Astrocyte (in vitro differentiated cells and primary cell): ENCODE data around the gene DUSP28. TPM values are rescaled to one million over a fixed set of nuclear protein-coding genes. Genes with fewer than 3 reads are reported as not detected.

Experiments
- DNase-seq: peaks from one replicate; pipeline ENCODE4 v3.0.0-alpha.2; 2010; ENCODE audit warnings: low read depth
- FAIRE-seq: peaks from 2 replicates; lab custom pipeline; 2011; peaks lifted over from hg19 to GRCh38; lab: Jason Lieb, UNC
- H2AFZ ChIP-seq: 2 replicates; pipeline ENCODE4 v1.6.0; 2012; ENCODE audit warnings: low read depth, low read length, inconsistent platforms
- H3K27ac ChIP-seq: 2 replicates; pipeline ENCODE4 v1.5.1; 2011; ENCODE audit warnings: low read depth, low read length, inconsistent platforms
- H3K27me3 ChIP-seq: 2 replicates; pipeline ENCODE4 v1.6.0; 2011; ENCODE audit warnings: low read length, inconsistent platforms; ENCODE audit not compliant: insufficient read depth
- H3K36me3 ChIP-seq: 2 replicates; pipeline ENCODE4 v1.5.1; 2011; ENCODE audit warnings: low read length, inconsistent platforms; ENCODE audit not compliant: insufficient read depth
- H3K4me1 ChIP-seq: 2 replicates; pipeline ENCODE4 v1.5.1; 2011; ENCODE audit warnings: low read length, inconsistent platforms; ENCODE audit not compliant: insufficient read depth
- H3K4me2 ChIP-seq: 2 replicates; pipeline ENCODE4 v1.6.0; 2012; ENCODE audit warnings: low read length, inconsistent platforms
- H3K4me3 ChIP-seq: 2 replicates; pipeline ENCODE4 v1.5.1; 2011; ENCODE audit warnings: low read depth, mild to moderate bottlenecking, low read length, inconsistent platforms; ENCODE audit not compliant: insufficient read depth
- H3K79me2 ChIP-seq: 2 replicates; pipeline ENCODE4 v1.6.0; 2012; ENCODE audit warnings: mild to moderate bottlenecking, low read length, inconsistent platforms; ENCODE audit not compliant: insufficient read depth
- H3K9ac ChIP-seq: 2 replicates; pipeline ENCODE4 v1.6.0; 2012; ENCODE audit warnings: mild to moderate bottlenecking, low read length, inconsistent platforms
- H3K9me3 ChIP-seq: 2 replicates; pipeline ENCODE4 v1.5.1; 2012; ENCODE audit warnings: low read depth, mild to moderate bottlenecking, low read length, inconsistent platforms; ENCODE audit not compliant: insufficient read depth
- H4K20me1 ChIP-seq: 2 replicates; pipeline ENCODE4 v1.6.0; 2012; ENCODE audit warnings: low read length, inconsistent platforms; ENCODE audit not compliant: insufficient read depth
- H3K27ac Mint-ChIP-seq: one replicate; pipeline ENCODE4 v1.8.0; 2021; ENCODE audit warnings: mild to moderate bottlenecking, mixed read lengths; ENCODE audit not compliant: unreplicated experiment
- H3K27me3 Mint-ChIP-seq: one replicate; pipeline ENCODE4 v1.8.0; 2021; ENCODE audit warnings: low read depth, mixed read lengths; ENCODE audit not compliant: unreplicated experiment
- H3K36me3 Mint-ChIP-seq: one replicate; pipeline ENCODE4 v1.8.0; 2021; ENCODE audit warnings: low read depth, mixed read lengths; ENCODE audit not compliant: unreplicated experiment
- H3K4me1 Mint-ChIP-seq: one replicate; pipeline ENCODE4 v1.8.0; 2021; ENCODE audit warnings: low read depth, mixed read lengths; ENCODE audit not compliant: unreplicated experiment
- H3K4me3 Mint-ChIP-seq: one replicate; pipeline ENCODE4 v1.8.0; 2021; ENCODE audit warnings: mild to moderate bottlenecking, moderate library complexity, mixed read lengths; ENCODE audit not compliant: unreplicated experiment
- H3K9me3 Mint-ChIP-seq: one replicate; pipeline ENCODE4 v1.8.0; 2021; ENCODE audit warnings: mild to moderate bottlenecking, mixed read lengths; ENCODE audit not compliant: unreplicated experiment
- CTCF ChIP-seq: IDR thresholded peaks from 2 replicates; pipeline ENCODE4 v1.5.1; 2011; ENCODE audit warnings: low read depth, mild to moderate bottlenecking, inconsistent platforms, low read length, moderate library complexity; ENCODE audit not compliant: insufficient read depth
- EZH2 ChIP-seq: IDR thresholded peaks from 2 replicates; pipeline ENCODE4 v1.6.1; 2012; ENCODE audit warnings: mild to moderate bottlenecking, low read length, inconsistent platforms; ENCODE audit not compliant: insufficient read depth
- total RNA-seq: library from RNA; stranded (reverse); gene quantifications from 2 replicates; pipeline ENCODE4 v1.2.1, GENCODE V29; 2021

The DUSP28 gene
- total RNA-seq, 1 donor from 2014 or later: 4.1 TPM

GRCh38 chr2:240514631-240515030 lies 45.5 kb upstream of the DUSP28 start:
- no peaks in the 10 kb centered on the region for H3K4me1 ChIP-seq
- TF ChIP-seq CTCF (no peak), EZH2 (no peak)
- H3K4me3 ChIP-seq: no peak overlapping the region
- no peaks in the 10 kb centered on the region for H3K9me3 ChIP-seq
- H3K79me2 ChIP-seq: no peaks in the 10 kb centered on the region
- Mint-ChIP-seq H3K27ac (no peak overlapping the region), H3K4me3 (no peak overlapping the region), H3K9me3 (no peaks in the 10 kb centered on the region), H3K27me3 (peaks cover 38% of the 10 kb centered on the region), H3K4me1 (no peaks in the 10 kb centered on the region), H3K36me3 (peaks cover 19% of the 10 kb centered on the region)
- H3K27ac ChIP-seq: no peak overlapping the region
- H3K4me2 ChIP-seq: no peak overlapping the region
- peaks cover 3% of the 10 kb centered on the region for H3K27me3 ChIP-seq
- no peaks in the 10 kb centered on the region for H4K20me1 ChIP-seq
- FAIRE-seq (no peak), DNase-seq (no peak)
- no peak overlapping the region for H2AFZ ChIP-seq
- no peaks in the 10 kb centered on the region for H3K36me3 ChIP-seq
- H3K9ac ChIP-seq: no peak overlapping the region

- FAIRE-seq: no peak
- Histone ChIP-seq H4K20me1 (peaks cover 3% of the 10 kb centered on the region), H3K79me2 (no peaks in the 10 kb centered on the region), H2AFZ (no peak overlapping the region), H3K27ac (no peak overlapping the region), H3K4me3 (no peak overlapping the region), H3K4me1 (peaks cover 7% of the 10 kb centered on the region), H3K36me3 (no peaks in the 10 kb centered on the region), H3K9ac (no peak overlapping the region), H3K9me3 (peaks cover under 1% of the 10 kb centered on the region), H3K4me2 (no peak overlapping the region), H3K27me3 (peaks cover 11% of the 10 kb centered on the region)
- H3K4me3 Mint-ChIP-seq: no peak overlapping the region
- DNase-seq: no peak
- H3K27ac Mint-ChIP-seq: no peak overlapping the region
- no peaks in the 10 kb centered on the region for H3K4me1 Mint-ChIP-seq
- peaks cover 21% of the 10 kb centered on the region for H3K36me3 Mint-ChIP-seq
- H3K27me3 Mint-ChIP-seq: peaks cover 37% of the 10 kb centered on the region
- peaks cover 9% of the 10 kb centered on the region for H3K9me3 Mint-ChIP-seq
- no peak for TF ChIP-seq CTCF
- TF ChIP-seq EZH2: no peak
Measured at GRCh38 chr2:240517342-240517741, 42.8 kb upstream of the DUSP28 start.

GRCh38 chr2:240518981-240519380 lies 41.2 kb upstream of the DUSP28 start:
- Histone ChIP-seq H4K20me1 (peaks cover 3% of the 10 kb centered on the region), H3K4me2 (peak overlapping the region; percentile 76), H3K4me1 (peaks cover 7% of the 10 kb centered on the region), H3K36me3 (no peaks in the 10 kb centered on the region), H3K27me3 (peaks cover 11% of the 10 kb centered on the region), H3K79me2 (no peaks in the 10 kb centered on the region), H3K27ac (no peak overlapping the region), H3K9ac (no peak overlapping the region), H3K9me3 (peaks cover 9% of the 10 kb centered on the region), H3K4me3 (no peak overlapping the region), H2AFZ (no peak overlapping the region)
- H3K36me3 Mint-ChIP-seq: peaks cover 29% of the 10 kb centered on the region
- DNase-seq (no peak), FAIRE-seq (no peak)
- H3K9me3 Mint-ChIP-seq: peaks cover 21% of the 10 kb centered on the region
- H3K27ac Mint-ChIP-seq: no peak overlapping the region
- TF ChIP-seq CTCF: no peak
- H3K4me3 Mint-ChIP-seq: no peak overlapping the region
- no peaks in the 10 kb centered on the region for H3K4me1 Mint-ChIP-seq
- H3K27me3 Mint-ChIP-seq: peaks cover 34% of the 10 kb centered on the region
